Measurements from ENCODE around the gene PPP2R2D.

PPP2R2D gene

GRCh38 chr10:131906269-131906639, 5.4 kb downstream of the PPP2R2D start:
- H3K4me3 ChIP-seq (replicated peaks; ENCODE audit: low read depth, low read length), result no peak overlapping the region
- no peak for DNase-seq (ENCODE audit: low read depth)
- no peak for TF ChIP-seq CTCF (IDR thresholded peaks at IDR 0.05; ENCODE audit: low read length, missing control alignments)

GRCh38 chr10:131907679-131908078, 6.9 kb downstream of the PPP2R2D start:
- H3K4me3 ChIP-seq (replicated peaks; ENCODE audit: low read depth, low read length), result no peak overlapping the region
- TF ChIP-seq CTCF (IDR thresholded peaks at IDR 0.05; ENCODE audit: low read length, missing control alignments), result no peak
- no peak for DNase-seq (ENCODE audit: low read depth)

GRCh38 chr10:131908151-131908550, 7.3 kb downstream of the PPP2R2D start:
- DNase-seq (ENCODE audit: low read depth), result no peak
- TF ChIP-seq CTCF (IDR thresholded peaks at IDR 0.05; ENCODE audit: low read length, missing control alignments), result no peak
- no peak overlapping the region for H3K4me3 ChIP-seq (replicated peaks; ENCODE audit: low read depth, low read length)

GRCh38 chr10:131909014-131909808, 8.4 kb downstream of the PPP2R2D start:
- TF ChIP-seq CTCF (IDR thresholded peaks at IDR 0.05; ENCODE audit: low read length, missing control alignments), result no peak
- no peak for DNase-seq (ENCODE audit: low read depth)

GRCh38 chr10:131909929-131910328, 9.1 kb downstream of the PPP2R2D start:
- TF ChIP-seq CTCF (IDR thresholded peaks at IDR 0.05; ENCODE audit: low read length, missing control alignments), result no peak
- no peak overlapping the region for H3K4me3 ChIP-seq (replicated peaks; ENCODE audit: low read depth, low read length)
- DNase-seq (ENCODE audit: low read depth), result no peak

More at GRCh38 chr10:131909014-131909808, 8.4 kb downstream of the PPP2R2D start:
- H3K4me3 ChIP-seq (replicated peaks; ENCODE audit: low read depth, low read length), result no peak overlapping the region

- DNase-seq (ENCODE audit: low read depth), result no peak
- H3K4me3 ChIP-seq (replicated peaks; ENCODE audit: low read depth, low read length), result no peak overlapping the region
- no peak for TF ChIP-seq CTCF (IDR thresholded peaks at IDR 0.05; ENCODE audit: low read length, missing control alignments)
Measured at GRCh38 chr10:131910663-131911314, 10.0 kb downstream of the PPP2R2D start.

Data from fibroblast of pulmonary artery (primary cell).